Middle frontal gyrus (tissue), 1 donor: Measurements from ENCODE around the gene CDH24.

Experiments used
- DNase-seq: peaks from one replicate; pipeline ENCODE4 v3.0.0-alpha.2; 2015; ENCODE audit warnings: low spot score; ENCODE audit errors: extremely low spot score

The CDH24 gene, protein sequence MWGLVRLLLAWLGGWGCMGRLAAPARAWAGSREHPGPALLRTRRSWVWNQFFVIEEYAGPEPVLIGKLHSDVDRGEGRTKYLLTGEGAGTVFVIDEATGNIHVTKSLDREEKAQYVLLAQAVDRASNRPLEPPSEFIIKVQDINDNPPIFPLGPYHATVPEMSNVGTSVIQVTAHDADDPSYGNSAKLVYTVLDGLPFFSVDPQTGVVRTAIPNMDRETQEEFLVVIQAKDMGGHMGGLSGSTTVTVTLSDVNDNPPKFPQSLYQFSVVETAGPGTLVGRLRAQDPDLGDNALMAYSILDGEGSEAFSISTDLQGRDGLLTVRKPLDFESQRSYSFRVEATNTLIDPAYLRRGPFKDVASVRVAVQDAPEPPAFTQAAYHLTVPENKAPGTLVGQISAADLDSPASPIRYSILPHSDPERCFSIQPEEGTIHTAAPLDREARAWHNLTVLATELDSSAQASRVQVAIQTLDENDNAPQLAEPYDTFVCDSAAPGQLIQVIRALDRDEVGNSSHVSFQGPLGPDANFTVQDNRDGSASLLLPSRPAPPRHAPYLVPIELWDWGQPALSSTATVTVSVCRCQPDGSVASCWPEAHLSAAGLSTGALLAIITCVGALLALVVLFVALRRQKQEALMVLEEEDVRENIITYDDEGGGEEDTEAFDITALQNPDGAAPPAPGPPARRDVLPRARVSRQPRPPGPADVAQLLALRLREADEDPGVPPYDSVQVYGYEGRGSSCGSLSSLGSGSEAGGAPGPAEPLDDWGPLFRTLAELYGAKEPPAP

DNA sequence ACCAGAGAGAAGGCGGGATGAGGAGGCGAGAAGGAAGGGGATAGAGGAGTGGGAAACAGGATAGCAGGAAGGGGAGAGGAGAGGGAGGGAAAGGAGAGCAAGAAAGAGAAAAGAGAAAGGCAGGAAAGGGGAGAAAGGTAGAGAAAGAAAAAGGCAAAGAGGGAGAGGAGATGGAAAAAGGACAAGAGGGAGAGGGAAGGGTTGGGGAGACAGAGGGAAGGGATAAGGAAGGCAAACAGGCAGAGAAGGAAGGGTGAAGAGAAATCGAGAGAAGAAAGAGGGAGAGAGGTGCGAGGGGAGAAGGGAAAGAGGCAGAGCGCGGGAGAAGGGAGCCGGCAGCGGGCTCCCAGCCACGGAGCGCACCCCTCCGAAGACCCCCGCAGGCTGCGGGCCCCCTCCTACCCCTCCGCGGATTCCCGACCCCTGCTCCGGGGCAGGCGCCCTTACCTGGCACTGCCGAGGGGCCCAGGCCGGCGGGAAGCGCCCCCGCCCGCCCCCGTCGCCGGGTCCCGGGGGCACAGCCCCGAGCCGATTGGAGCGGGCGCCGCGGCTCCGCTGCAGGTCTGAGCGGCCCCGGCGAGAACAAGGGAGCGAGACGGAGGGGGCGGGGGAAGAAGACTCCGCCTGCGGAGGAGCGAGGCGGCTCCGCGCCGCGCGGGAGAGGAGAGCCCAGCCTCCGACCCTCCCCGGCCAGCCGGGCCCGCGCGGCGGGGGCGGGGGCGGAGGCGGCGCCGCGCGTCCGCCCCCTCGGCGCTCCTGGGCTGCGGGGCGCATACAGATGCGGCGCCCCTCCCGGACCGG, at the start of gene CDH24:
Gene CDH24, minus strand, starts transcription at position 565 of the 801 bp plus-strand sequence. CDS start 1,787 bp downstream, outside the sequence.
- no peak for DNase-seq

DNA sequence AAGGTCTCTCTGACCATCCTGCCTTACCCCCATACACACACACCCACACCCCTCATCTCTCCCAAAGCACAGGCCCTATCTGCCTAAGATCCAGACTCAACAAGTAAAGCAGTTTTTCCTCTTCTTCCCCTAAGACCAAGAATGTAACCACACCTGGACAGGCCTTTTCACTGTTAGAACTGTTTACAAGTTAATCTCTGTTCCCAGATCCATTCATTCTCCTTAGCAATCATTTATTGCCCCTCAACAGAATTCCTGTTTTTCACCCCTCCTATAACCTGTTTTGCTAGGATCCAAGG, 49.4 kb upstream of the CDH24 start:
- DNase-seq: no peak

DNA sequence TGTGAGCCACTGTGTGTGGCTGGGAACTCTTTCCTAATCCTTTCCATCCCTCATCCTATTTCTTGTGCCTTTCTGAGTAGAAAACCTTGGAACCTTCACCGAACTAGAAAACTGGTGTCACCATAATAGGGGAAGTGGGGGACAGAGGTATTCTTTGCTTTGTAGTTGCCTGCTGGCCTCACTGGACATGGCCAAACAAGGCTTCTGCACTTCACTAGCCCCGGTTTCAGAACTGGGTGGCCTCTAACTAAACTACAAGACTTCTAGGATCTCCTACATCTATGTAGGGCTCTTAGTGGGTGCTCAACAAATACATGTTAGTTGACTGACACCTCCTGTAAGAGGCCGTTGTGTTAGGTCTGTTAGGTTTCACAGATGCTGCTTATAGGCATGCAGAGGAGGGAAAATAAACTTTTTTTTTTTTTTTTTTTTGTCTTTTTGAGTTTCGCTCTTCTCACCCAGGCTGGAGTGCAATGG, 48.1 kb upstream of the CDH24 start:
- no peak for DNase-seq

DNA sequence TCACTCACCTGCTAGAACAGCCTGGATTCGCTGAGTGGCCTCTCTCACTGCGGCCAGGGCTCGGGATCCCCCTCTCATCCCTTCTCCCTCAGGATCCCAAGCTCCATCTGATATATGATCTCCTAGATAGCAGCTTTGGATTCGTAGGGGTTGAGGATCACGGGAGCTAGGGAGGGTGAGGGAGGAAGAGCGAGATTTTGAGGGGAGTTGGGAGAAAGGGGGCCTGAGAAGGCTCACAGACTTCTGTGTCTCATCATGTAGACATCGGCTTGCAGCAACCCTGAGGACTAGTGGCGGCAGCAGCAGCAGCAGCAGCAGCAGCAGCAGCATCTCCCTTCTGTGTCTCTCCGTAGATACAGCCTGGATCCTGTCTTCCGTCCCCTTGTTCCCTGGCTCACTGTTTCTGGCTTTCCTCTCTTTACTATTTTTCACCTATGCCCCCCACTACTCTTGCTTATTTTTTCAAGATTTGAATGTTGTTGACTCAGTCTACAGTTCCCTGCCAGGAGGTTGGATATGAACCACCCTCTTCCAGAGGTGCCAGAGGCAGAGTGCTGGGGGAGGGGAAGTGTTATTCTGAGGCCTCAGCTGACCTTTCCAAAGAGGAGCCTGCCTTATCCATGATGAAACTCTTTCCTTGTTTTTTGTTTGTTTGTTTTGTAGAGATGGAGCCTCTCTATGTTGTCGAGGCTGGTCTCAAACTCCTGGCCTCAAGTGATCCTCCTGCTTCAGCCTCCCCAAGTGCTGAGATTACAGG, 47.4 kb upstream of the CDH24 start, which contains the start of gene CIROP:
Gene CIROP, minus strand, starts transcription at position 399 of the 757 bp plus-strand sequence. Its CDS starts 69 bp downstream, at position 330.
- DNase-seq: no peak

DNA sequence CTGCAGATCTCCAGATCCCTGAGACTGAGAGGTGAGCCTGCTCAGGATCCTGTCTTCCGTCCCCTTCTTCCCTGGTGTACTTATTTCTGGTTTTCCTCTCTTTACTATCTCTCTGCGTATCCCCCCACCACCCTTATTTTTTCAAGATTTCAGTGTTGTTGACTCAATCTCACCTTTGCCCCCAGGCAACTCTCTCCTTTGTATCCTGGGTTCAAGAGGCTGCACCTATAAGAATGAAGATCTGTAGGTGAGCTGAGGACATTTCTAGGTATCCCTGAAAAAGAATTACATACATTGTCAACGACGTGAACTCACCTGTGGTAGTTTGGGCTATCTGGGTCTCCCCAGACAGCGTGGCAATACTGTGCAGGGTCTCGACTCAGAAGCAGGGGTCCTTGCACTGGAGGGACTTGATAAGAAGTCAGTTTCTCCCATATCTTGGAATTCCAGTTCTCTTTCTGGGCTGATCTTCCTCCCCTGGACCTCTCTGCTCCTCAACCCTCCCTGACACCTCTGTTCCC, 46.8 kb upstream of the CDH24 start:
- no peak for DNase-seq

DNA sequence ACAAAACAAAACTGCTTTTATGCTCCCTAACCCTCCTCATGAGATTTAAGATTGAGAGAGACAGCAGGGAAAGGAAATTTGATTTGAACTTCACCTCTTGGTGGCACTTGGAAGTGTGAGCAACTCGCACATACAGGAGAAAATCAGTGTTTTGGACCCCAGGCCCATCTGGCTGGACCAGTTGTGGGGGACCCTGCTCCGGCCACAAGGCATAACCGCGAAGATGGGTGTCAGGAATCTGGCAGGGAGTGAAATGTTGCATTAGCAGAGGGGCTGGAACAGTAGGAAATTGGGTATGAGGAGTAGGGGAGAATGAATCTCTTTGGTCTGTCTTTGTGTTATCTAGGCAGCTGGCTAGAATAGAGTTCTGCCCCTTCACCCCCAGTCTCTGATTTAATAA, 46.3 kb upstream of the CDH24 start:
- DNase-seq: no peak

DNA sequence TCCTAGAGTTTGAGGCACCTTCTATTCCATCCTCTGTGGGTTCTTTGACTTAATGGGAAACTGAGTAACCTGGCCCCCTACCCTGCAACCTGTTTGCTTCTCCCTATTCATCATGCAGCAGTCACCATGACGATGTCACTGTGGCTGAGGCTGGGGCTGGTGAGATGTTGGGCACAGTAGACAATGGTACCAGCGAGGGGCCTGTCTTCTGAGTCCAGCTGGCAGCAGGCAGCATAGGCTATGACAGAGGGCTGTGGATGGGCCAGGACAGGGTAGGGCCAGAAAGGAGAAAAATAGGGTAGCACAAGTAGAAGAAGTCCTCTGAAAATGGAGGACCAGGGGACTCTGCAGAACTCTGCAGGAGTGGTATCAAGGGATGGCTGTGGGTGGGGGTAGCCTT, 45.5 kb upstream of the CDH24 start:
- no peak for DNase-seq

DNA sequence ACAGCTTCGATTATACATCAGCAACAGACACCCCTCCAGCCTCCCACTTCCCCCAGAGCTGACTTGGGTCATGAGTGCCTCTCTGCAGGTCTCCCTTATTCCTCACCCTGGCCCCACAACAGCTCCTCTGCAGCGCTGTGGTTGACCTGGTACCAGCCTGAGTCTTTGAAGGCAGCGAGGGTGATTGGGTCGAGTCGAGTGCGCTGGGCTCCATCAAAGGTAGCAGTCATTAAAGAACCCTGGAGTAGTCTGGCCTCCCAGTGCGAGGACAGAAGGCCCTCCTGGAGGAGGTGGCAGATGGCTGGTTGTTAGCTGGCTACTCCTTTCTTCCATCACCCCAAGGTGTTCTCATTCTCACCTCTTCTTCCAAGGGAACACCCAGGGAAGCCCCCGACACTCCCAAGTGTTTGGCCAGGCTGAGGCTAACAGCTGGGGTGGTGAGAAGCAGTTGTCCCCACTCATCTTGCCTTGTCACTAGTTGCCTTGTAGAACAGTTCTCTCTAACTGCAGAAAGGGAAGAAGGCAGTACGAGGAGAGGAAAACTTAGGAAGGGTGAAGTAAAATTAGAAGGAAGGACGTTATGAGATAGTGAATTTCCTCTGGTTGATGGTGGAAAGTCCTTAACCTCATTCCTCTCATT, 44.8 kb upstream of the CDH24 start:
- no peak for DNase-seq

DNA sequence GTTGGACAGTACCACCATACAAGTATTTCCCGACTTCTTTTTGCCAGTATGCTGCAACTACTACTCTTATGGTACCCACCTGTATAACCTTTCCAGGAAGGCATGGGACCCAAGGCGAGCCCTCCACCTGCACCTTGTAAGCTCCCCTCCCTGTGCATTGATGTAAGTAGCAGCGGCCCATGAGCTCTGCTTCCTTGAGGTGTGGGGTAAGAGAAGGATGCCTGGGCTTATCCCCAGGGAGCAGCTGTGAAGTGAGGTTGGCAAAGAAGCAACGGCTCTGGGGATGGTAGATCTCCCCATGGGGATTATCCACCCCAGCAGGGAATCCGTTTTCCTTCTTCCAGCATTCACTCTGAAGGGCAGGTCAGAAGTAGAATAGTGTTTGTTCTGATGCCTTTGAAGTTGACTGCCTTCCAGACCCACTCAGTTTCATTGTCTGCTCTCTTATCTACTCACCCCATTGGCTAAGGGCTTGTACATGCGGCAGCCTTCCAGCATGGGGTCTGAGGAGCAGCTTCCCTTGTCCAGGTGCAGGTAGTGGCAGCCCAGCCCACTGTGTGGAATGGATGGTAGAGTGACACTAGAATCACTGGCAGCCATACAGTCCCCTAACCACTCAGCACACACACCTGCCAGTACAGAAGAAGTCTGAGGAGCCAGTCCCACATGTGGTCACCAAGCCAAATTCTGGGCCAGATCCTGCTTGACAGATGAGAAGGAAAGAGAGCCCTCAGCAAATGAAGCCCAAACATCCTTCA, 44.1 kb upstream of the CDH24 start:
- DNase-seq: no peak

DNA sequence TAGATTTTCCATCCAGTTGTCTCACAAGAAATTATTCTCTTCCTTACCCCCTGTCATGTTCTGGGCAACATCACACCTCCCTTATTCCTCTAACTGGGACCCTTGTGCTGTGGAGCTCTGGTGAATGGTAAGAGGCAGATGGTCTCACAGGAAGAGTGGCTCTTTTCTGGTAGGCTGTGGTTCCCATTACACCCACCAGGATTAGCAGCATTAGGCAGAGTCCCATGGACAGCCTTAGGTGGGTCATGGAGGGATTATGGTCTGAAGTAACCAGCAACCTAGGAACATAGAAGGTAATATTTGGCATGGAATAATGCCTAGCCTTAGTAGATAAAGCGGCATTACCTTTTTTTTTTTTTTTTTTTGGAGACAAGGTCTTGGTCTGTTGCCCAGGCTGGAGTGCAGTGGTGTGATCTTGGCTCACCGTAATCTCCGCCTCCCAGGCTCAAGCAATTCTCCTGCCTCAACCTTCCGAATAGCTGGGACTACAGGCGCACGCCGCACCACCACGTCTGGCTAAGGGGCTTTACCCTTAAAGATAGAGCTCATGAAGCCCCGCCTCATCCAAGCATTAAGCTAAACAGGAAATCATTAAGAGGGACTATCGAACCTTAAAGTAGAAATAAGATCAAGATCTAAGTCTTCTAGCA, 42.0 kb upstream of the CDH24 start:
- no peak for DNase-seq

DNA sequence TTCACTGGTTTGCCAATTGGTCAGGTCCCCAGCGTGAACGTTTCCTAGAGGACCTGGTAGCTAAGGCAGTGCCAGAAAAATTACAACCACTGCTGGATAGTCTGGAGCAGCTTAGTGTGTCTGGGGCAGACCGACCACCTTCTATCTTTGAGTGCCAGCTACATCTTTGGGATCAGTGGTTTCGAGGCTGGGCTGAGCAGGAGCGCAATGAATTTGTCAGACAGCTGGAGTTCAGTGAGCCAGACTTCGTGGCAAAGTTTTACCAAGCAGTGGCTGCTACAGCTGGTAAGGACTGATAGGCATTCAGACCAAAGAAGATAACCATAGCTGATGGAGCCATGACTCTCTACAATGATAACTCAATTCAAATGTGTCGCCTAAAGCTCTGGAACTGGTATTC, 40.5 kb upstream of the CDH24 start:
- no peak for DNase-seq

DNA sequence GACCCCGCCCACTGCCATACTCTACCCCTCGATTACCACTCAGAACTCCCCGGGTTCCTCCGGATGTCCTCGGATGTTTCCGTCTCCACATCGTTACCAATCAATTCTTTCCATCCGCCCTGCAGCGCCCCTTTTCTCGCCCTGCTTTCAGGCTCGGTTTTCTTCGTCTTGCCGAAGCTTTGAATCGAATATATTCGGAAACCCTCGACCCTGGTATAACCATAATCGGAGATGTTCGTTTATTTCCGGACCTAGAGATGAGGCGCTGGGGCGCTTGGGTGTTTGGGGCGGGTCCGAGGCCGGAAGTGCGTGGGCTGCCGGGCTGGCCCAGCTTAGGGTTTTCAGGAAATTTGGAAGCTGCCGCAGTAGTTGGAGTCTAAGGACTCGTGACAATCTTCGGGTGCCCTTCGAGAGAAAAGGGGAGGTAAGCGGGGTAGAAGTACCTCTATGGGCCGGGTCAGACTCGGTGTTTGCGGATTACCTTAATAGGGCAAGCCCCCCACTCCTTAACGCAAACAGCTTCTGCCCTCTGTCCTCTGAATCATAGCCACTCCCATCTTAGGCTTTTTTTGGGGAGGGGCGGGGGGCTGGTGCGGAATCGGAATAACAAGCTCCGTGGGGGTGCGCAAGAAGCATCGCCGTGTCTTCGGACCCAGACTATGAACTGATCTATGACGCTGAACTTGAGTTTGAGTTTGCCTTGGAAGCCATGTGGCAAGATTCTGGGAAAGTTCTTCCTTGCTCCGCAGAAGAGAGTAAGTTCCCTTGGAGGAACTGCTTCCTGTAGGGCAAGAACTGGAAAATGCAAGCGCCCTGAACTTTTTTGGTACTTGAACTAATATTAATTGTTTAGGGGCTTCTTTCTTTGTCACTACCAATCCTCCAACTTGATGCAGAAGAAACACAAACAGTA, 38.1 kb upstream of the CDH24 start, which contains the start of gene C14orf119:
Gene C14orf119, plus strand, starts transcription at position 310 of the 913 bp plus-strand sequence. CDS start 2,154 bp downstream, outside the sequence.
- DNase-seq: peak; percentile 100

DNA sequence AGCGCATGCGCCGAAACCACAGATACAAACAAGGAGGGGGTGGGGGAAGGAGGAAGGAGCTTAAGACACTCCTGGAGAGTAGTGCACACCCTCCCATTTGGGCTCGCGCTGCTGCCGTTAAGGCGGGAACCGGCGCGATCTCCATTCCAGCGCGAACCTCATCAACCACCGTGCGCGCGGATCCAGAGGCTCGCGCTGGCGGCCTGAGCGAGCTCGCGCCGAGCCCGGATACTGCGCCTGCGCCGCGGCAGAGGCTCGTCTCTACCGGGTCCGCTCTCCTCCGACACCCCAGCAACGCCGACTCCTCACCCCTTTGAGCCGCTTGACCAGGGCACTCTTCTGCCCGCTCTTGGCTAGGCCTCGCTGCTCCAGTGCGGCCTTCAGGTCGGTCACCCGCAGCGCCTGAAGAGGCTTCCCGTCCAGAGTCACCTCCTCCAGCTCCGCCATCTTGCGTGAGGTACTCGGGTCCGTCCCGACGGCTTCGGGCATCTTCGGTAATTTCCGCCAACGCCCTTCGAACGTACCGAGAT, 37.4 kb upstream of the CDH24 start, which contains the start of gene ACIN1:
Gene ACIN1, minus strand, starts transcription at position 471 of the 530 bp plus-strand sequence. Its CDS starts 24 bp downstream, at position 447.
- DNase-seq: peak; percentile 17

DNA sequence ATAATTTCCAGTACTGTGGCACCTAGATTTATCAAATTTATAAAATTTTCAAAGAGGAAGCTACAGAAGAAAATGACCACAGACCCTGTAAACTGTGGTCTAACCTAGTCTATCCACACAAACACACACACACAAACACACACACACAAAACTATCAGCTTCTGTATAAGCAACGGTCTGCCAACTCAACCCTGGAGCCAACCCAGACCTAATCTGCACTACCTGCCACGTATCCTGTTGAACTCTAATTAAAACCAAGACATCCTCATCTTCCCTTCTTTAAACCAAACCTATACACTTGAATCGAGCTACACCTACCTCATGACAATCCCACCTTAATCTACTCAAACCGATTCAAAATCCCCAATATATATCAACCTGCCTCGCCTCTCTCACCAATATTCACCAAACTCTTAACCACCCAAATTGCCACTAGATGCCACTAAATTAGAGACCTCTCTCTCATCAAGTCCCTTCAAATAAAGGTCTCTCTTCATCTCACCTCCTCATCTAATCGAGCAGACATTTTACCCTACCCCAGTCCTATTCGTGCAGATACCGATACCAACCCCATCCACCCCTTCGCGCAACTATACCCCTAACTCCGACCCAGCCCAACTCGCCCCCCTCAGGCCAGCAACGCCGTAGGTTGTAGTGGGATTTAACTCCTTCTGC, 36.8 kb upstream of the CDH24 start:
- DNase-seq: no peak

DNA sequence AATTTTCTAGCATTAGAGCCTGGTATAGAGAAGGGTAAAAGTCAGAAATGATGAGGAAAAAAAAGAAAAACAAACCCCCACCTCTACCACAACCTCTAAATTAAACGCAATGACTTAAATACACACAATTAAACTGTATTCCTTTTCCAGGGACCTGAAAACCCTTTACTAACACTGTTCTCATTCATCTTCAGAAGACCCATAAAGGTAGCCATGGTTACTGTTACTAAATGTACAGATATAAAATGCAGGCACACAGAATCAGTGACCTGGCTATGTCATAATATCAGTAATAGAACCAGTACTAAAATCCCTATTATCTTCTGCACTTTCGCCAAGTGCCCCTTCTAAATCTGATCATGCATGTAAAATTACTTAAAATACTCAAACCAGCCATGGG, 36.2 kb upstream of the CDH24 start:
- no peak for DNase-seq

DNA sequence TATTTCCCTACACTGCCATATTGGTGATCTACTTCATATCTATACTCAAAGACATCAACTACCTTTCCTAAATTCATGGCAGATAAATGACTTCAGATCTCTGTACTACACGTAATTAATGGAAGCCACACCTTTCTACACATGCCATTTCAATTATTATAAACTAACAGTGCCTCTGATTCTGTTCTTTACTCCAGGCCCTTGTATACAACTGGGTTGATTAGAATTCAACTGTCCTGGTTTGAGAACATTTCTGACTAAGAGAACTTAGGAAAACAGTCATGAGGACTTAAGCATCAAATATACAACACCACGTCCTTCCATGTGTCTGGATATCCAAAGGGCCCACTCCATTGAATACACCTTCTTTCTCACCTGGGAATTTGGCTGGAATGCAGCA, 35.8 kb upstream of the CDH24 start:
- DNase-seq: no peak
